Smooth muscle cell (in vitro differentiated cells): ENCODE measurements around the gene IAH1. TPM values are rescaled to one million over a fixed set of nuclear protein-coding genes. Genes with fewer than 3 reads are reported as not detected.
A peak's percentile ranks its signal among the peaks of the same experiment; 100 is the strongest.

ENCODE experiments used
- DNase-seq: peaks from one replicate; lab custom pipeline; 2025; ENCODE audit not compliant: unreplicated experiment; lab: John Stamatoyannopoulos, UW
- H2AFZ ChIP-seq: fragments of 200-600 bp; sonication (generic); 2 replicates; pipeline ENCODE4 v1.6.0; 2016; ENCODE audit warnings: antibody characterized with exemption, low read depth, mild to moderate bottlenecking
- H3F3A ChIP-seq: fragments of 200-600 bp; sonication (generic); 2 replicates; pipeline ENCODE4 v1.6.0; 2017; ENCODE audit warnings: antibody characterized with exemption, low read depth
- H3K27ac ChIP-seq: fragments of 200-600 bp; sonication (generic); 2 replicates; pipeline ENCODE4 v1.5.1; 2016; ENCODE audit warnings: low read depth, mild to moderate bottlenecking
- H3K27me3 ChIP-seq: fragments of 200-600 bp; sonication (generic); 2 replicates; pipeline ENCODE4 v1.6.1; 2016; ENCODE audit warnings: low read depth, mild to moderate bottlenecking
- H3K36me3 ChIP-seq: fragments of 200-600 bp; sonication (generic); 2 replicates; pipeline ENCODE4 v1.5.1; 2016; ENCODE audit warnings: low read depth
- H3K4me1 ChIP-seq: fragments of 200-600 bp; sonication (generic); 2 replicates; pipeline ENCODE4 v1.5.1; 2016; ENCODE audit warnings: low read depth
- H3K4me2 ChIP-seq: fragments of 200-600 bp; sonication (generic); 2 replicates; pipeline ENCODE4 v1.6.0; 2016; ENCODE audit warnings: mild to moderate bottlenecking
- H3K4me3 ChIP-seq: fragments of 200-600 bp; sonication (generic); 2 replicates; pipeline ENCODE4 v1.5.1; 2016; ENCODE audit warnings: mild to moderate bottlenecking
- H3K79me2 ChIP-seq: fragments of 200-600 bp; sonication (generic); 2 replicates; pipeline ENCODE4 v1.6.0; 2016; ENCODE audit warnings: low read depth, mild to moderate bottlenecking
- H3K9ac ChIP-seq: fragments of 200-600 bp; sonication (generic); 2 replicates; pipeline ENCODE4 v1.6.0; 2016; ENCODE audit warnings: low read depth
- H3K9me3 ChIP-seq: fragments of 200-600 bp; sonication (generic); replicated peaks from 2 replicates; pipeline ENCODE4 v1.5.1; 2016; ENCODE audit warnings: low read depth
- H4K20me1 ChIP-seq: fragments of 200-600 bp; sonication (generic); 2 replicates; pipeline ENCODE4 v1.6.0; 2016; ENCODE audit warnings: low read depth
- CTCF ChIP-seq: fragments of 200-600 bp; sonication (generic); IDR thresholded peaks from 2 replicates; pipeline ENCODE4 v1.5.1; 2017; ENCODE audit warnings: borderline replicate concordance, mild to moderate bottlenecking, antibody characterized with exemption; ENCODE audit not compliant: insufficient read depth, poor library complexity, severe bottlenecking
- WGBS: methylation state at CpG from one replicate; pipeline ENCODE4 v1.1.7; 2016; ENCODE audit warnings: low lambda C conversion rate; 5-methylcytosine and 5-hydroxymethylcytosine counted together
- polyA plus RNA-seq: library from polyadenylated mRNA; unstranded; fragments of >200 nt; fragmentation: Nextera tagmentation; extraction: Ambion mirVana; gene quantifications from 2 replicates; pipeline ENCODE4 v1.2.1, GENCODE V29; 2016
- total RNA-seq: library from RNA; depleted of rRNA; stranded (reverse); fragments of >200 nt; gene quantifications from 2 replicates; pipeline ENCODE4 v1.2.3, GENCODE V29; 2014

Gene IAH1
- total and polyA plus RNA-seq, 2 experiments from 2014 or later = 40.8 to 73.7 TPM

DNA sequence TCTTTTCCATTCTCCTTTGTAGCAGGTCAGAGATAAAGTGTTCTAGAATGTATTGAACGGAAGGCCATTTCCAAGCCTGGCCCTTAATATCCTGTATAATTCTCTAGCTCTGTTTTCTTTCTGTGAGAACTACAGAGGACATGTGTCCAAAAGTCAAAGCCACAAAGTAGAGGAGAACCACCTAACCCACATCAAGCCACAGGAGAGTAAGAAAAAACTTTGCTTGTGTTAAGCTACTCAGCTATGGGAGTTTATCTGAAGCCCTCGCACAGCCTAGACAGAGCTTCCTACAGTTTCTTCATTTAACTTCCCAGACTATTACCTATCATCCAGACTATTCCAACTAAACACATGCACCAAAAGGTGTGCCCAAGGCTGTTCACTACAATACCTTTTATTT, 59.3 kb downstream of the IAH1 start:
- H3K4me3 ChIP-seq = no peak overlapping the region
- TF ChIP-seq CTCF = no peak
- H3K36me3 ChIP-seq = no peaks in the 10 kb centered on the region
- no peak overlapping the region for H3K27ac ChIP-seq
- H2AFZ ChIP-seq = no peak overlapping the region
- no peak overlapping the region for H3K4me2 ChIP-seq
- H3K4me1 ChIP-seq = no peaks in the 10 kb centered on the region
- H3K9ac ChIP-seq = no peak overlapping the region
- H3K79me2 ChIP-seq = peaks cover 29% of the 10 kb centered on the region
- H3K9me3 ChIP-seq = no peaks in the 10 kb centered on the region
- H3F3A ChIP-seq = no peaks in the 10 kb centered on the region
- 97% methylated on average over 2 of the region's 2 CpGs for WGBS
- peaks cover 50% of the 10 kb centered on the region for H4K20me1 ChIP-seq
- H3K27me3 ChIP-seq = no peaks in the 10 kb centered on the region
- DNase-seq = no peak

GRCh38 chr2:9535177-9535576, 60.8 kb downstream of the IAH1 start:
- Histone ChIP-seq H4K20me1 (peaks cover 39% of the 10 kb centered on the region), H3K4me1 (no peaks in the 10 kb centered on the region), H3K27me3 (no peaks in the 10 kb centered on the region), H3K4me2 (no peak overlapping the region), H3K79me2 (peaks cover 41% of the 10 kb centered on the region), H2AFZ (no peak overlapping the region), H3K27ac (no peak overlapping the region), H3K9ac (no peak overlapping the region), H3K9me3 (no peaks in the 10 kb centered on the region), H3K36me3 (no peaks in the 10 kb centered on the region), H3F3A (no peaks in the 10 kb centered on the region), H3K4me3 (no peak overlapping the region)
- TF ChIP-seq CTCF = no peak
- WGBS = 94% methylated on average over 1 of the region's 1 CpG
- no peak for DNase-seq

DNA sequence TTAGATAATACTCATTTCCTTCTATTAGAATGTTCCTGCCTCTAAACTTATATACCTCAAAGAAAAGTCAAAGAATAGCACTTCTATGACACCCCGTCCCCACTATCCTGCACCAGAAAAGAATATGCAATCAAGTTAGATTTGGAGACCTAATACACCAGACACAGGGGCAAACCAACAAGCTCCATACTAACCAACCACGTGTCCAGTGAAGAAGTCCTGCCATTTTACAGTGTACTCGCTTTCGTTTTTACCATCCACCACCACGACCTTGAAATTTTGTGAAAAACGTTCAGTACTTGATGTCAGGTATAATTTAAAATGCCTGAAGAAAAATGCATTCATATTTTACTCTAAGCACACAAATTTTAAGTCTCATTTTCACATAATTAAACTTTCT, 62.2 kb downstream of the IAH1 start:
- H2AFZ ChIP-seq = no peak overlapping the region
- no peaks in the 10 kb centered on the region for H3K9me3 ChIP-seq
- H3K4me2 ChIP-seq = no peak overlapping the region
- no peak for DNase-seq
- no peak overlapping the region for H3K27ac ChIP-seq
- H3K36me3 ChIP-seq = no peaks in the 10 kb centered on the region
- WGBS = 93% methylated on average over 6 of the region's 6 CpGs
- no peaks in the 10 kb centered on the region for H3K4me1 ChIP-seq
- peaks cover 48% of the 10 kb centered on the region for H4K20me1 ChIP-seq
- H3F3A ChIP-seq = no peaks in the 10 kb centered on the region
- no peak overlapping the region for H3K9ac ChIP-seq
- peaks cover 54% of the 10 kb centered on the region for H3K79me2 ChIP-seq
- no peak for TF ChIP-seq CTCF
- no peaks in the 10 kb centered on the region for H3K27me3 ChIP-seq
- no peak overlapping the region for H3K4me3 ChIP-seq

GRCh38 chr2:9538000-9538507, 63.7 kb downstream of the IAH1 start:
- Histone ChIP-seq H2AFZ (no peak overlapping the region), H3F3A (no peaks in the 10 kb centered on the region), H4K20me1 (peaks cover 54% of the 10 kb centered on the region), H3K79me2 (peaks cover 69% of the 10 kb centered on the region), H3K36me3 (no peaks in the 10 kb centered on the region), H3K4me2 (no peak overlapping the region), H3K27me3 (no peaks in the 10 kb centered on the region), H3K9ac (no peak overlapping the region), H3K4me3 (no peak overlapping the region), H3K9me3 (no peaks in the 10 kb centered on the region), H3K27ac (peak overlapping the region; percentile 50), H3K4me1 (no peaks in the 10 kb centered on the region)
- TF ChIP-seq CTCF = no peak
- 80% methylated on average over 2 of the region's 2 CpGs for WGBS
- DNase-seq = no peak
